Keratinocyte (primary cell): ENCODE results near the gene VSIG10L2. TPM values are rescaled to one million over a fixed set of nuclear protein-coding genes. Genes with fewer than 3 reads are reported as not detected.
"Not testable (repeated sequence)": the region's sequence is repeated elsewhere in the genome, so short reads cannot be mapped to it uniquely, and the experiment has no call there.

Experiments used
- DNase-seq: peaks from one replicate; pipeline ENCODE4 v3.0.0-alpha.2; 2011; ENCODE audit warnings: low read depth, missing footprints, low spot score
- FAIRE-seq: peaks from 2 replicates; lab custom pipeline; 2011; peaks lifted over from hg19 to GRCh38; lab: Jason Lieb, UNC
- H2AFZ ChIP-seq: 2 replicates; pipeline ENCODE4 v1.6.0; 2012; ENCODE audit warnings: low read length, control low read depth, inconsistent platforms; ENCODE audit not compliant: control insufficient read depth
- H3K27ac ChIP-seq: 2 replicates; pipeline ENCODE4 v1.5.1; 2011; ENCODE audit warnings: low read length; ENCODE audit not compliant: control insufficient read depth, insufficient read depth
- H3K27me3 ChIP-seq: 3 replicates; pipeline ENCODE4 v1.6.0; 2011; ENCODE audit warnings: low read length; ENCODE audit not compliant: control insufficient read depth, insufficient read depth; ENCODE audit errors: extremely low read depth
- H3K36me3 ChIP-seq, 2 experiments: 2 replicates in 1 of 2; 3 replicates in 1 of 2; pipeline ENCODE4 v1.5.1; 2011; ENCODE audit warnings: low read length in 2 of 2, mild to moderate bottlenecking in 1 of 2; ENCODE audit not compliant: control insufficient read depth in 2 of 2, insufficient read depth in 2 of 2; ENCODE audit errors: extremely low read depth in 1 of 2
- H3K4me1 ChIP-seq: 3 replicates; pipeline ENCODE4 v1.5.1; 2011; ENCODE audit warnings: low read length; ENCODE audit not compliant: control insufficient read depth, insufficient read depth; ENCODE audit errors: extremely low read depth
- H3K4me2 ChIP-seq: 3 replicates; pipeline ENCODE4 v1.6.0; 2011; ENCODE audit warnings: low read depth, low read length; ENCODE audit not compliant: control insufficient read depth, insufficient read depth; ENCODE audit errors: extremely low read depth
- H3K4me3 ChIP-seq, 3 experiments: fragments of 200-600 bp in 1 of 3; sonication (generic) in 1 of 3; 2 replicates in 2 of 3; 3 replicates in 1 of 3; pipeline ENCODE4 v1.5.1; 2011 to 2016; ENCODE audit warnings: low read length in 3 of 3, mild to moderate bottlenecking in 3 of 3, control low read depth in 2 of 3, inconsistent platforms in 1 of 3, low read depth in 1 of 3, mixed read lengths in 1 of 3, mixed run types in 1 of 3, moderate library complexity in 1 of 3; ENCODE audit not compliant: control insufficient read depth in 2 of 3, insufficient read depth in 2 of 3; ENCODE audit errors: extremely low read depth in 1 of 3
- H3K79me2 ChIP-seq: 2 replicates; pipeline ENCODE4 v1.6.0; 2012; ENCODE audit warnings: low read length; ENCODE audit not compliant: control insufficient read depth, insufficient read depth
- H3K9ac ChIP-seq: 3 replicates; pipeline ENCODE4 v1.6.0; 2011; ENCODE audit warnings: low read length; ENCODE audit not compliant: control insufficient read depth, insufficient read depth; ENCODE audit errors: extremely low read depth
- H3K9me1 ChIP-seq: 3 replicates; pipeline ENCODE4 v1.6.0; 2011; ENCODE audit warnings: low read length; ENCODE audit not compliant: control insufficient read depth, insufficient read depth; ENCODE audit errors: extremely low read depth
- H3K9me3 ChIP-seq: 2 replicates; pipeline ENCODE4 v1.5.1; 2012; ENCODE audit warnings: low read depth, low read length; ENCODE audit not compliant: control insufficient read depth
- H4K20me1 ChIP-seq: 3 replicates; pipeline ENCODE4 v1.6.0; 2011; ENCODE audit warnings: low read length; ENCODE audit not compliant: control insufficient read depth, insufficient read depth; ENCODE audit errors: extremely low read depth
- EZH2 ChIP-seq: IDR thresholded peaks from one replicate; pipeline ENCODE4 v1.6.1; 2012; ENCODE audit warnings: inconsistent platforms, mild to moderate bottlenecking, low read length, moderate library complexity
- dilution Hi-C: fragments of 300-500 bp; cut with MboI; formaldehyde crosslinking; loops from one replicate; pipeline ENCODE4 v1.7.0; 2020; ENCODE audit warnings: low sequenced_read_pairs; ENCODE audit not compliant: extremely low pct_ligation_motif_present
- polyA plus RNA-seq, 5 experiments: library from polyadenylated mRNA; depleted of rRNA in 3 of 5; stranded (reverse) in 3 of 5; stranded (forward) in 1 of 5; unstranded in 1 of 5; fragments of >200 nt; gene quantifications; 1 replicate in 1 of 5; 2 replicates in 3 of 5; 3 replicates in 1 of 5; pipeline versions ENCODE4 v1.2.1 to v1.2.3, GENCODE V29; 2011 to 2012; ENCODE audit warnings: missing spikeins in 2 of 5, low read depth in 1 of 5, low replicate concordance in 1 of 5
- TF ChIP-seq, protein P1 (sequence below), 3 experiments: IDR thresholded peaks in 1 of 3; conservative IDR thresholded peaks in 1 of 3; optimal IDR thresholded peaks in 1 of 3; 2 replicates in 2 of 3; 3 replicates in 1 of 3; pipeline versions ENCODE3 to v1.5.1; 2011; ENCODE audit warnings: low read length in 3 of 3, mild to moderate bottlenecking in 3 of 3, moderate library complexity in 2 of 3, control low read depth in 1 of 3, inconsistent platforms in 1 of 3; ENCODE audit not compliant: insufficient read depth in 2 of 3; ENCODE audit errors: extremely low read depth in 1 of 3

The VSIG10L2 gene
- polyA plus RNA-seq, 1 donor (not counting 4 experiments of a cell fraction or from before 2014, with no cell fraction given), result 0.09 TPM

GRCh38 chr11:125982348-125982730 lies 36.5 kb downstream of the VSIG10L2 start:
- H3K79me2 ChIP-seq, result no peaks in the 10 kb centered on the region
- dilution Hi-C loops, result no loop called here

GRCh38 chr11:125985956-125986355 lies 40.1 kb downstream of the VSIG10L2 start:
- H3K4me2 ChIP-seq, H3K27me3 ChIP-seq, H3K27ac ChIP-seq, H3K79me2 ChIP-seq, dilution Hi-C loops, FAIRE-seq, H3K36me3 ChIP-seq, H4K20me1 ChIP-seq, H2AFZ ChIP-seq, H3K9me3 ChIP-seq, DNase-seq, H3K4me1 ChIP-seq, H3K9ac ChIP-seq, H3K4me3 ChIP-seq, H3K9me1 ChIP-seq: not testable (repeated sequence)

More at GRCh38 chr11:125982348-125982730, 36.5 kb downstream of the VSIG10L2 start:
- Histone ChIP-seq H3K4me2 (no peak overlapping the region), H3K4me1 (no peaks in the 10 kb centered on the region), H3K9ac (no peak overlapping the region), H3K27me3 (no peaks in the 10 kb centered on the region), H2AFZ (no peak overlapping the region), H3K4me3 (no peak overlapping the region), H3K36me3 (no peaks in the 10 kb centered on the region), H4K20me1 (no peaks in the 10 kb centered on the region), H3K9me3 (no peaks in the 10 kb centered on the region), H3K27ac (no peak overlapping the region), H3K9me1 (no peaks in the 10 kb centered on the region)
- TF ChIP-seq, protein P1, sequence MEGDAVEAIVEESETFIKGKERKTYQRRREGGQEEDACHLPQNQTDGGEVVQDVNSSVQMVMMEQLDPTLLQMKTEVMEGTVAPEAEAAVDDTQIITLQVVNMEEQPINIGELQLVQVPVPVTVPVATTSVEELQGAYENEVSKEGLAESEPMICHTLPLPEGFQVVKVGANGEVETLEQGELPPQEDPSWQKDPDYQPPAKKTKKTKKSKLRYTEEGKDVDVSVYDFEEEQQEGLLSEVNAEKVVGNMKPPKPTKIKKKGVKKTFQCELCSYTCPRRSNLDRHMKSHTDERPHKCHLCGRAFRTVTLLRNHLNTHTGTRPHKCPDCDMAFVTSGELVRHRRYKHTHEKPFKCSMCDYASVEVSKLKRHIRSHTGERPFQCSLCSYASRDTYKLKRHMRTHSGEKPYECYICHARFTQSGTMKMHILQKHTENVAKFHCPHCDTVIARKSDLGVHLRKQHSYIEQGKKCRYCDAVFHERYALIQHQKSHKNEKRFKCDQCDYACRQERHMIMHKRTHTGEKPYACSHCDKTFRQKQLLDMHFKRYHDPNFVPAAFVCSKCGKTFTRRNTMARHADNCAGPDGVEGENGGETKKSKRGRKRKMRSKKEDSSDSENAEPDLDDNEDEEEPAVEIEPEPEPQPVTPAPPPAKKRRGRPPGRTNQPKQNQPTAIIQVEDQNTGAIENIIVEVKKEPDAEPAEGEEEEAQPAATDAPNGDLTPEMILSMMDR (optimal IDR thresholded peaks at IDR 0.05 in 1 of 3, IDR thresholded peaks at IDR 0.05 in 1 of 3, conservative IDR thresholded peaks at IDR 0.05 in 1 of 3; ENCODE audit: extremely low read depth in 1 of 3, insufficient read depth in 2 of 3, low read length in 3 of 3), result no peak
- TF ChIP-seq EZH2, result no peak
- FAIRE-seq (no peak), DNase-seq (no peak)

DNA sequence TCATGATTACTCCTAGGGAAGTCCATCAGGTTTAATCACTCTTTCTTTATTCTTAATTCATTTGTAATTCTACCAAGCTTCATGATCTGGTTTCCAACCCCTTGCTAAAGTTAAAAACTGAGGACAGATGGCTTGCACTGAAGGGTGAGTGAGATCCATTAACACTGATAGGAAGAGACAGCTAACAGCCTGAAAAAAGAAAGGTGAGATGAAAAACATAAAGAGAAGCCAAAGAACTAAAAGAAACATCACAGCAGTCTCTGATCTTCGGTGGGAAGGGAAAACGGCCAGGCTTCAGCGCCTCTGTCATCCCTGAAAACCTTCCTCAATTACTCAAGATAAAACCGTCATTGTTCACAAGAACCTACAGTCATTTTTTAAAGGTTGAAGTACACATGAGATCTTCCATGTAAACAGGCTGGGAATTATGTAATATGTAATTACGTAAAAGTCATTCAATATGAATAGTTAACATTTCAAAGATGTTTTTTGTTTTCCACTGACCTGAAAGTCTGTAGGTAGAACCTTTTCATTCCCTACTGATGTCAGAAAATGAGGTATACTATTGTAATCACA lies 41.3 kb downstream of the VSIG10L2 start:
- no peaks in the 10 kb centered on the region for H3K36me3 ChIP-seq
- no peak overlapping the region for H3K9ac ChIP-seq
- no peaks in the 10 kb centered on the region for H4K20me1 ChIP-seq
- DNase-seq, result no peak
- no peaks in the 10 kb centered on the region for H3K9me3 ChIP-seq
- no peak overlapping the region for H3K4me2 ChIP-seq
- H2AFZ ChIP-seq, result no peak overlapping the region
- TF ChIP-seq, protein P1 (optimal IDR thresholded peaks at IDR 0.05 in 1 of 3, IDR thresholded peaks at IDR 0.05 in 1 of 3, conservative IDR thresholded peaks at IDR 0.05 in 1 of 3; ENCODE audit: extremely low read depth in 1 of 3, insufficient read depth in 2 of 3, low read length in 3 of 3), result no peak
- TF ChIP-seq EZH2, result no peak
- dilution Hi-C loops, result no loop called here
- FAIRE-seq, result no peak
- H3K27me3 ChIP-seq, result no peaks in the 10 kb centered on the region
- no peaks in the 10 kb centered on the region for H3K4me1 ChIP-seq
- H3K4me3 ChIP-seq, result no peak overlapping the region
- no peaks in the 10 kb centered on the region for H3K9me1 ChIP-seq
- H3K27ac ChIP-seq, result no peak overlapping the region
- no peaks in the 10 kb centered on the region for H3K79me2 ChIP-seq
